Thyroid gland (tissue), 4 donors: ENCODE data around the gene NHLH2. TPM values are rescaled to one million over a fixed set of nuclear protein-coding genes. Genes with fewer than 3 reads are reported as not detected.
A peak's percentile ranks its signal among the peaks of the same experiment; 100 is the strongest.

Source experiments
- DNase-seq, 2 donors: peaks; one replicate each; pipeline ENCODE4 v3.0.0-alpha.2; 2019
- H3K27ac ChIP-seq, 3 donors: fragments of 200-600 bp; sonication (generic); 1 replicate in 2 of 3; 2 replicates in 1 of 3; pipeline ENCODE4 v1.5.1; 2016 to 2019; ENCODE audit warnings: mild to moderate bottlenecking in 1 of 3, moderate library complexity in 1 of 3
- H3K27me3 ChIP-seq: fragments of 200-600 bp; sonication (generic); one replicate; pipeline ENCODE4 v1.5.1; 2019
- H3K36me3 ChIP-seq, 2 donors: fragments of 200-600 bp; sonication (generic); one replicate each; pipeline ENCODE4 v1.5.1; 2016 to 2019
- H3K4me1 ChIP-seq, 2 donors: fragments of 200-600 bp; sonication (generic); one replicate each; pipeline ENCODE4 v1.5.1; 2017 to 2019
- H3K4me3 ChIP-seq, 3 donors: fragments of 200-600 bp; sonication (generic); replicated peaks in 1 of 3; 1 replicate in 2 of 3; 2 replicates in 1 of 3; pipeline ENCODE4 v1.5.1; 2016; ENCODE audit warnings: mild to moderate bottlenecking in 1 of 3
- H3K9me3 ChIP-seq: fragments of 200-600 bp; sonication (generic); one replicate; pipeline ENCODE4 v1.5.1; 2017
- CTCF ChIP-seq, 6 experiments: fragments of 200-600 bp in 3 of 6; fragments of 450-650 bp in 3 of 6; sonication (generic) in 3 of 6; IDR thresholded peaks; one replicate each; pipeline ENCODE4 v1.5.1; 2016 to 2019; ENCODE audit warnings: antibody characterized with exemption in 6 of 6, mild to moderate bottlenecking in 2 of 6, inconsistent platforms in 1 of 6, moderate library complexity in 1 of 6
- POLR2A ChIP-seq, 2 donors: fragments of 450-650 bp; IDR thresholded peaks; one replicate each; pipeline ENCODE4 v1.6.1; 2017; ENCODE audit warnings: antibody characterized with exemption in 2 of 2, mild to moderate bottlenecking in 2 of 2, moderate library complexity in 1 of 2
- WGBS, 2 donors: methylation state at CpG; one replicate each; pipeline ENCODE4 v1.1.5; 2017; 5-methylcytosine and 5-hydroxymethylcytosine counted together
- intact Hi-C: fragments of 100-400 bp; cut with DNase I; formaldehyde crosslinking; loops from one replicate; pipeline ENCODE4 v1.15.1; 2023
- total RNA-seq, 4 donors: library from RNA; depleted of rRNA; stranded (reverse); fragments of >200 nt; gene quantifications; one replicate each; pipeline ENCODE4 v1.2.3, GENCODE V29; 2016

The NHLH2 gene
- total RNA-seq, 4 donors from 2014 or later, result not detected

GRCh38 chr1:115873184-115873583, 32.3 kb upstream of the NHLH2 start:
- Histone ChIP-seq H3K9me3 (no peaks in the 10 kb centered on the region), H3K27me3 (no peaks in the 10 kb centered on the region), H3K4me3 (no peak overlapping the region), H3K36me3 (no peaks in the 10 kb centered on the region), H3K27ac (no peak overlapping the region), H3K4me1 (no peaks in the 10 kb centered on the region)
- DNase-seq, result peak in 1 of 2 donors; percentile 23
- TF ChIP-seq POLR2A (IDR thresholded peaks at IDR 0.05), result no peak
- no peak for TF ChIP-seq CTCF (IDR thresholded peaks at IDR 0.05)
- 40 to 49% methylated on average over 2 of the region's 2 CpGs for WGBS, 2 donors
- intact Hi-C loops, result no loop called here

GRCh38 chr1:115869064-115869463, 28.1 kb upstream of the NHLH2 start:
- H3K4me1 ChIP-seq, result no peaks in the 10 kb centered on the region
- no peak overlapping the region for H3K27ac ChIP-seq
- no peak overlapping the region for H3K4me3 ChIP-seq
- H3K9me3 ChIP-seq, result no peaks in the 10 kb centered on the region
- H3K36me3 ChIP-seq, result no peaks in the 10 kb centered on the region
- H3K27me3 ChIP-seq, result no peaks in the 10 kb centered on the region
- WGBS, 2 donors, result 67 to 69% methylated on average over 5 of the region's 5 CpGs
- intact Hi-C loops, result no loop called here
- no peak for DNase-seq
- TF ChIP-seq CTCF (IDR thresholded peaks at IDR 0.05) (no peak), POLR2A (IDR thresholded peaks at IDR 0.05) (no peak)

- no peaks in the 10 kb centered on the region for H3K27me3 ChIP-seq
- H3K36me3 ChIP-seq, result no peaks in the 10 kb centered on the region
- H3K4me1 ChIP-seq, result no peaks in the 10 kb centered on the region
- H3K27ac ChIP-seq, result no peak overlapping the region
- WGBS, 2 donors, result 82 to 93% methylated on average over 1 of the region's 1 CpG
- no peaks in the 10 kb centered on the region for H3K9me3 ChIP-seq
- no peak for DNase-seq
- H3K4me3 ChIP-seq, result no peak overlapping the region
- intact Hi-C loops, result no loop called here
- no peak for TF ChIP-seq CTCF (IDR thresholded peaks at IDR 0.05)
- no peak for TF ChIP-seq POLR2A (IDR thresholded peaks at IDR 0.05)
Observed at GRCh38 chr1:115867216-115867615, 26.3 kb upstream of the NHLH2 start.

- 65% methylated on average over 4 of the region's 4 CpGs for WGBS, 2 donors
- no peak overlapping the region for H3K27ac ChIP-seq
- H3K36me3 ChIP-seq, result no peaks in the 10 kb centered on the region
- no peaks in the 10 kb centered on the region for H3K27me3 ChIP-seq
- H3K9me3 ChIP-seq, result no peaks in the 10 kb centered on the region
- H3K4me1 ChIP-seq, result no peaks in the 10 kb centered on the region
- DNase-seq, result no peak
- H3K4me3 ChIP-seq, result no peak overlapping the region
- no peak for TF ChIP-seq POLR2A (IDR thresholded peaks at IDR 0.05)
- TF ChIP-seq CTCF (IDR thresholded peaks at IDR 0.05), result no peak
- intact Hi-C loops, result no loop called here
Observed at GRCh38 chr1:115865704-115866380, 24.9 kb upstream of the NHLH2 start.

GRCh38 chr1:115862403-115862802, 21.5 kb upstream of the NHLH2 start:
- TF ChIP-seq POLR2A (IDR thresholded peaks at IDR 0.05), result no peak
- no peak for TF ChIP-seq CTCF (IDR thresholded peaks at IDR 0.05)
- Histone ChIP-seq H3K27ac (no peak overlapping the region), H3K27me3 (no peaks in the 10 kb centered on the region), H3K4me1 (no peaks in the 10 kb centered on the region), H3K36me3 (no peaks in the 10 kb centered on the region), H3K4me3 (no peak overlapping the region), H3K9me3 (no peaks in the 10 kb centered on the region)
- intact Hi-C loops, result no loop called here
- no peak for DNase-seq
- 86 to 88% methylated on average over 7 of the region's 7 CpGs for WGBS, 2 donors
